ENCODE measurements around the gene NPHP4. TPM values are rescaled to one million over a fixed set of nuclear protein-coding genes. Genes with fewer than 3 reads are reported as not detected.
A peak's percentile ranks its signal among the peaks of the same experiment; 100 is the strongest.

NPHP4 gene
- total and polyA plus RNA-seq, 5 donors: 2.8 to 6.0 (median 5.1) TPM

GRCh38 chr1:5994713-5995621 is 2.7 kb upstream of the NPHP4 start:
- no peaks in the 10 kb centered on the region for H3K9me3 ChIP-seq (ENCODE audit: control insufficient read depth, low read length)
- ATAC-seq (no peak), DNase-seq (peak in 2 of 3 donors; percentile 54)
- no peaks in the 10 kb centered on the region for H3K27me3 ChIP-seq (ENCODE audit: control insufficient read depth, insufficient read depth)
- peaks cover 2% of the 10 kb centered on the region for H3K4me1 ChIP-seq (ENCODE audit: control insufficient read depth, insufficient read depth, low read length)
- intact Hi-C loops (cut with DNase I): no loop called here
- H3K27ac ChIP-seq (ENCODE audit: low read length): no peak overlapping the region
- 85% methylated on average over 29 of the region's 29 CpGs for WGBS
- H3K4me3 ChIP-seq (ENCODE audit: low read length): no peak overlapping the region

DNA sequence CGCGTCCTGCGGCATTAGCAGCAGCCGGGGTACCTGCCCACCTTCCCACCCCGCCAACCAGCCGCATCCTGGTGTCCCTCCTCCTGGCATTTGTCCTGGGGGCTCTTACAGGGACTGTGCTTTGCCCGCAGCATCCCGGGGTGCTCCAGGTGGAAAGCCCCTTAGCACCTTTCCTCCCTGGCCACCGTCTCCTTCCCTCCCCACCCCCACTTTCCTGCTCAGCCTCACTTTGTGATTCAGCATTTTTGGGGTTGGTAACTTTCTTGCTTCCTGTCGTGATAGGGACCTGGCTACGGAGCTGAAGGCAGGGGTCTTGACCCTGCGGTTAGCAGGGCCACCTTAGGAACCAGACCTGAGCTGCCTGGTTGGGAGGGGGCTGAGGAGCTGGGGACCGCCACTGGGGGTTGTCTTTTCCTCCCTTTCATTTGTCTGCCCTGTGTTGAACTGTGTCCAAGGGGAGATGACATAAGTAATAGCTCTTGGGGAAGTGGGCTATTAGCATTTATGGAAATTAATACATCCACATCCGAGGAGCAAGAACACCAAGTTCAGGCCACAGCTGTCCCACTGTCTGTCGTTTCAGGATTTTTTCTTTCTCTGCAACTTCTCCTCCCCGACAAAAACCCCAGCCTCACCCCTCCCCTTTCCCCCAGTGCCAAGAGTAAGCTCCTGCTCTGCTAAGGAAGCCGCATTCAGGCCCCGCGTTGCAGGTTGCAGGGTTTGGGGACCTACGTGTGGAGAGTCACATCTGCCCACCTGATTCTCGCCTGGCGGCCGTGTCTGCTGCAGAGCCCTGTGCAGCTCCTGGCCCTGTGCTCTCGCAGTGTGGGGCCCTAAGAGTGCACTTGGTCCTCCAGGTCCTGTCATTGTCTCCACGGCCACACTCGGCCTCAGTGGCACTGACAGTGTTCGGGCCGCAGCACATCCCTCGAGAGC is 1.6 kb upstream of the NPHP4 start:
- intact Hi-C loops (cut with DNase I): no loop called here
- no peaks in the 10 kb centered on the region for H3K9me3 ChIP-seq (ENCODE audit: control insufficient read depth, low read length)
- no peak overlapping the region for H3K27ac ChIP-seq (ENCODE audit: low read length)
- peaks cover 2% of the 10 kb centered on the region for H3K4me1 ChIP-seq (ENCODE audit: control insufficient read depth, insufficient read depth, low read length)
- peak overlapping the region; percentile 59 for H3K4me3 ChIP-seq (ENCODE audit: low read length)
- H3K27me3 ChIP-seq (ENCODE audit: control insufficient read depth, insufficient read depth): no peaks in the 10 kb centered on the region
- DNase-seq (peak in 2 of 3 donors; percentile 47 to 49), ATAC-seq (no peak)
- WGBS: 45% methylated on average over 29 of the region's 29 CpGs

DNA sequence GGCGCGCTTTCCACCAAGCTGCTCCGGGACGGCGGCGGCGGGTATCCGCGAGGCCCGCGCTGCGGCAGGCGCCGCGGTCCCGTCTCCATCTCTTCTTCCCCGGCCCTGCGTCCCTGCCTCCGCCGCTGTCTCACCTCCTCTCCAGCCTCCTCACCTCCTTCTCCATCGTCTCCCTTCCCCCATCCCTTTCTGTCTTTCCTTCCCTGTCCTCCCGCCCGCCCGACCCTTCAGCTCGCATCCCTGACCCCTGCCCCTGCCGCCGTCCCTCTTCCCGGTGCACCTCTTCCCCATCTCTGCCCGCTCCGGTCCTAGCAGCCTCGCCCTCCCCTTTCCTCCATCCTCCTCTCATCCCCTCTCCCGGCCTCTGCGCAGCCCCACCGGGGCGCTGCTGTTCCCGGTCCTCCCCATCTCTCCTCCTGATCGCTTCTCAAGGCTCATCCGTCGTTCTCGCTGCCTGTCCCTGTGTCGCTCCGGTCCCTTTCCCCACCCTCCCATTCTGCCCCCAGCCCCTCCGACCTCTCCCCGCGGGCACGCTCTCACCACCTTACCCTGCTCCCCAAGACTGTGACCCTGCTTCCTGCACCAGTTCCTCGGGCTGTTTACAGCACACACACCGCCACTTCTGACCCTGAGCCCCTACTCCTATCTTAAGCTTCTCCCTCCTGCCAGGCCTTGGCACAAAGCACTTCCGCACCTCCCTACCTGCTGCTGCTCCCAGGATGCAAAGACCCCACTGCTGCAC is 760 bp upstream of the NPHP4 start:
- intact Hi-C loops (cut with DNase I): no loop called here

GRCh38 chr1:5991381-5992025 is 722 bp downstream of the NPHP4 start:
- H3K27me3 ChIP-seq (ENCODE audit: control insufficient read depth, insufficient read depth): no peaks in the 10 kb centered on the region
- ATAC-seq: peak; percentile 7 to 55
- no peaks in the 10 kb centered on the region for H3K9me3 ChIP-seq (ENCODE audit: control insufficient read depth, low read length)
- peaks cover 2% of the 10 kb centered on the region for H3K4me1 ChIP-seq (ENCODE audit: control insufficient read depth, insufficient read depth, low read length)
- under 1% methylated on average over 60 of the region's 60 CpGs for WGBS
- intact Hi-C loops (cut with DNase I): no loop called here
- peak overlapping the region; percentile 57 for H3K4me3 ChIP-seq (ENCODE audit: low read length)
- H3K27ac ChIP-seq (ENCODE audit: low read length): no peak overlapping the region
- peak; percentile 60 to 80 (median 77) for DNase-seq

More for the DNA sequence above, 760 bp upstream of the NPHP4 start:
- DNase-seq: peak in 2 of 3 donors; percentile 56 to 60
- H3K9me3 ChIP-seq (ENCODE audit: control insufficient read depth, low read length): no peaks in the 10 kb centered on the region
- H3K4me3 ChIP-seq (ENCODE audit: low read length): peak overlapping the region; percentile 59
- no peak overlapping the region for H3K27ac ChIP-seq (ENCODE audit: low read length)
- no peaks in the 10 kb centered on the region for H3K27me3 ChIP-seq (ENCODE audit: control insufficient read depth, insufficient read depth)
- ATAC-seq: peak in 1 of 2 donors; percentile 1
- peaks cover 2% of the 10 kb centered on the region for H3K4me1 ChIP-seq (ENCODE audit: control insufficient read depth, insufficient read depth, low read length)
- WGBS: 1% methylated on average over 49 of the region's 49 CpGs

DNA sequence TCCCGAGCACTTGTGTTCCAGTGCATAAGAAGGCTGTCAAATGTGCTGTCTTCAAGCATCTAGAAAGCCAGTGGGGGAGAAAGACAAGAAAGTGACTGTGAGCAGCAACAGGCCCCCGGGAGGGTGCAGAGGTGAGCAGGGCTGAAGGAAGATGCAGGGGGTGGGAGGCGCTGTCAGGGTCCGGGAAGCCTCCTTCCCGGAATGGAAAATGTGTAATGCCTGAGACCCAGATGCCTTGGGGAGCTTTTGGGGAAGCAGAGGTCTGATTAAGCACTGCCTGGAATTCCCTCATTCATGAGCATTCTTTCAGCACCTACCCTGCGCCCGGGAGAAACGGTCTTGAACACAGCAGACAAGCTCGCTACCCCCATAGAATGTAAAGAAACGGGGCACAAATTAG is 1.3 kb downstream of the NPHP4 start:
- Histone ChIP-seq H3K9me3 (ENCODE audit: control insufficient read depth, low read length) (no peaks in the 10 kb centered on the region), H3K4me1 (ENCODE audit: control insufficient read depth, insufficient read depth, low read length) (peaks cover 2% of the 10 kb centered on the region), H3K4me3 (ENCODE audit: low read length) (peak overlapping the region; percentile 57), H3K27ac (ENCODE audit: low read length) (no peak overlapping the region), H3K27me3 (ENCODE audit: control insufficient read depth, insufficient read depth) (no peaks in the 10 kb centered on the region)
- no peak for ATAC-seq
- WGBS: 48% methylated on average over 10 of the region's 10 CpGs
- peak in 1 of 3 donors; percentile 24 for DNase-seq
- intact Hi-C loops (cut with DNase I): no loop called here

DNA sequence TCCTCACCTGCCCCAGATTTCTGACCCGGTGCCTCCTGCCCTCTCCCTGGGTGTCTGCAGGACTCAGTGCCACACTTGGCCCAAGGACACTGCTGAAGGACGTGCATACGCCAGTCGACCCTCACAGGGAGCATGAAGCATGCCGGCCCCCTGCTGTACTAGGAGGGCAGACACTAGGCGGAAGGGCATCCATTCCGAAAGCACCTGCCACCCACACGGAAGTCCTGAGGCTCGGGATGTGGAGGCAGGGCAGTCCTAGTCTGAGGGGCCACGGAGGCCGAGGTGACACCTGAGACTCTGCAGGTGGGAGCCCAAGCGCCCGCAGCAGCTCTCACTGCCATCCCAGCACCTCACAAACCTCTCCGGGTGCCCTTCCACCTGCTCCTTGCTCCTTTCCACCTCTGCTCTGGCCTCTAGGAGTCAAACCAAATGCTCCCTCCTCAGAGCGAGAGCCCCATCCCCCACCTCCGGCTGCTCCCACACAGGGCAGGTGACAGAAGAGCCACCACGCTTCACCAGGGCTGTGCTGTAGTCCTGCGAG is 2.4 kb downstream of the NPHP4 start:
- Histone ChIP-seq H3K27me3 (ENCODE audit: control insufficient read depth, insufficient read depth) (no peaks in the 10 kb centered on the region), H3K4me3 (ENCODE audit: low read length) (no peak overlapping the region), H3K27ac (ENCODE audit: low read length) (no peak overlapping the region), H3K9me3 (ENCODE audit: control insufficient read depth, low read length) (no peaks in the 10 kb centered on the region), H3K4me1 (ENCODE audit: control insufficient read depth, insufficient read depth, low read length) (peaks cover 2% of the 10 kb centered on the region)
- DNase-seq (peak in 2 of 3 donors; percentile 43 to 45), ATAC-seq (no peak)
- WGBS: 95% methylated on average over 18 of the region's 18 CpGs
- intact Hi-C loops (cut with DNase I): no loop called here

DNA sequence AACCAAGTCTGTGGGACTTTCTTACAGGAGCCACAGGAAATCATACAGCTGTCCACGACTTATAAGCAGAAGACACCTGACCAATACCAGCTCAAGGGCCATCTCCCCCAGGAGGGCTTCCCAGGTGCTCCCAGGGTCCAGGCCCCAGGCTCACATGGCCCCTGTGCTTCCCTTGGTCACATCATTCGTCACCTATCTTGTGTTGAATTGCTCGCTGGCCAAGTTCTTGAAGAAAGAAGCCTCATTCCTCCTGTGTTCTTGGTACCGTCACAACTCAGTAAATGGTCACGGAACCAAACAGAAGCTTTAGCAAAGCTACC is 3.0 kb downstream of the NPHP4 start:
- no peak for ATAC-seq

DNA sequence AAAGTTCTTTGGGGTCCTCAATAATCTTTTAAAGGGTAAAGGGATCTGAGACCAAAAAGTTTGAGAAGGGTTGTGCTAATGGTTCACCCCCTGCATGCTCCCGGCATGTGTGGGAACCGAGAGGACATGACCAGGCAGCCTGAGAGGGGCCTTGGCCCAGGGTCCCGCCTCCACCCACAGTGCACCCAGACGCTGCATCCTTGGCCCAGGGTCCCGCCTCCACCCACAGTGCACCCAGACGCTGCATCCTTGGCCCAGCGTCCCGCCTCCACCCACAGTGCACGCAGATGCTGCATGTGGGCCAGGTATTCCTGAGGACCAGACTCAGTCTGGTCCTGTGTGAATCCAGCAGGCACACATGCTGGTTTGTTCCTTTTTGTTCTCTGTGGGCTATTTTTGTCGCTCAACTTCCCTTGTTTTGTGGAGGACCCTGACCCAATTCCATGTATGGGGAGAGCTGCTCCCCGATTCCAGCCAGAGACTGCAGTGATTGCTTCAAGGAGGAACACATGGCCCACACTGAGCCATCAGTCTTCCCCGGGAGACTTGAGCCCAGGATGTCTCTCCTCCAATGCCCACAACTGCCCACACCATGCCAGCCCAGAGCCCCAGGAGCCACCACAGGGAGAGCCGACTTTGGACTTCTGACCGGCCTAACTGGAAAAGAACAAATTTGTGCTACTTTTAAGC is 3.5 kb downstream of the NPHP4 start:
- intact Hi-C loops (cut with DNase I): no loop called here
- ATAC-seq (no peak), DNase-seq (peak in 2 of 3 donors; percentile 26 to 41)
- H3K4me3 ChIP-seq (ENCODE audit: low read length): no peak overlapping the region
- peaks cover 2% of the 10 kb centered on the region for H3K4me1 ChIP-seq (ENCODE audit: control insufficient read depth, insufficient read depth, low read length)
- no peaks in the 10 kb centered on the region for H3K27me3 ChIP-seq (ENCODE audit: control insufficient read depth, insufficient read depth)
- WGBS: 88% methylated on average over 14 of the region's 14 CpGs
- H3K27ac ChIP-seq (ENCODE audit: low read length): no peak overlapping the region
- H3K9me3 ChIP-seq (ENCODE audit: control insufficient read depth, low read length): no peaks in the 10 kb centered on the region

More for the DNA sequence above, 3.0 kb downstream of the NPHP4 start:
- no peak overlapping the region for H3K4me3 ChIP-seq (ENCODE audit: low read length)
- H3K27me3 ChIP-seq (ENCODE audit: control insufficient read depth, insufficient read depth): no peaks in the 10 kb centered on the region
- peak in 1 of 3 donors; percentile 15 for DNase-seq
- intact Hi-C loops (cut with DNase I): no loop called here
- H3K4me1 ChIP-seq (ENCODE audit: control insufficient read depth, insufficient read depth, low read length): peaks cover 2% of the 10 kb centered on the region
- WGBS: 95% methylated on average over 5 of the region's 5 CpGs
- no peak overlapping the region for H3K27ac ChIP-seq (ENCODE audit: low read length)
- no peaks in the 10 kb centered on the region for H3K9me3 ChIP-seq (ENCODE audit: control insufficient read depth, low read length)

- 87% methylated on average over 13 of the region's 13 CpGs for WGBS
- intact Hi-C loops (cut with DNase I): no loop called here
- no peaks in the 10 kb centered on the region for H3K27me3 ChIP-seq (ENCODE audit: control insufficient read depth, insufficient read depth)
Measured at GRCh38 chr1:5986018-5986417, 6.2 kb downstream of the NPHP4 start.

More at GRCh38 chr1:5986018-5986417, 6.2 kb downstream of the NPHP4 start:
- H3K27ac ChIP-seq (ENCODE audit: low read length): no peak overlapping the region
- H3K4me3 ChIP-seq (ENCODE audit: low read length): no peak overlapping the region
- DNase-seq (peak in 2 of 3 donors; percentile 22 to 41), ATAC-seq (no peak)
- H3K4me1 ChIP-seq (ENCODE audit: control insufficient read depth, insufficient read depth, low read length): no peaks in the 10 kb centered on the region
- H3K9me3 ChIP-seq (ENCODE audit: control insufficient read depth, low read length): no peaks in the 10 kb centered on the region
